ENCODE data around the gene PEA15.

Gene PEA15

DNA sequence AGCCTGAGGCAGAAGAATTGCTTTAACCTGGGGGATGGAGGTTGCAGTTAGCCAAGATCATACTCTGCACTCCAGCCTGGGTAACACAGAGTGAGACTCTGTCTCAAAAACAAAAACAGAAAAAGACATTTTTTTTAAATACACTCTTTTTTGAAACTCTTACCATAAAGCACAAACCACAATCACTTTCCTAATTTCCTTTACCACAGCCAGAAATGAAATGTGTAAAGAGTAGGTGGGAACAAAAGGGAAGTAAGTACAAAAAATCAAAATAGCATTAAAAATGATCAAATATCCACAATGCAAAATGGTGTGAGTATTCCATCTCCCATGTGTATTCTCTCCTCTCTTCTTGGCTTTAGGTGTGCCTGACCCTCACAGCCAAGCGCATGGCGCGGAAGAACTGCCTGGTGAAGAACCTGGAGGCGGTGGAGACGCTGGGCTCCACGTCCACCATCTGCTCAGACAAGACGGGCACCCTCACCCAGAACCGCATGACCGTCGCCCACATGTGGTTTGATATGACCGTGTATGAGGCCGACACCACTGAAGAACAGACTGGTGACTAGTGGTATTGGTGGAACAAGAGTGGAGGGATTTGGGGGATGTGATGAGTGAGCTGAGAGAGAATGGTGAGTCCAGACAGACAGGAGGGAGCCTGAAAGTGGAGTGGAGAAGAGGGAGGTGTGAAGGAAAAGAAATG, 38.9 kb upstream of the PEA15 start:
- H3K4me3 ChIP-seq (replicated peaks; ENCODE audit: insufficient read depth, low read length): no peak overlapping the region
- TF ChIP-seq POLR2AphosphoS5 (IDR thresholded peaks at IDR 0.05; ENCODE audit: low read depth): no peak
- TF ChIP-seq, protein P1, sequence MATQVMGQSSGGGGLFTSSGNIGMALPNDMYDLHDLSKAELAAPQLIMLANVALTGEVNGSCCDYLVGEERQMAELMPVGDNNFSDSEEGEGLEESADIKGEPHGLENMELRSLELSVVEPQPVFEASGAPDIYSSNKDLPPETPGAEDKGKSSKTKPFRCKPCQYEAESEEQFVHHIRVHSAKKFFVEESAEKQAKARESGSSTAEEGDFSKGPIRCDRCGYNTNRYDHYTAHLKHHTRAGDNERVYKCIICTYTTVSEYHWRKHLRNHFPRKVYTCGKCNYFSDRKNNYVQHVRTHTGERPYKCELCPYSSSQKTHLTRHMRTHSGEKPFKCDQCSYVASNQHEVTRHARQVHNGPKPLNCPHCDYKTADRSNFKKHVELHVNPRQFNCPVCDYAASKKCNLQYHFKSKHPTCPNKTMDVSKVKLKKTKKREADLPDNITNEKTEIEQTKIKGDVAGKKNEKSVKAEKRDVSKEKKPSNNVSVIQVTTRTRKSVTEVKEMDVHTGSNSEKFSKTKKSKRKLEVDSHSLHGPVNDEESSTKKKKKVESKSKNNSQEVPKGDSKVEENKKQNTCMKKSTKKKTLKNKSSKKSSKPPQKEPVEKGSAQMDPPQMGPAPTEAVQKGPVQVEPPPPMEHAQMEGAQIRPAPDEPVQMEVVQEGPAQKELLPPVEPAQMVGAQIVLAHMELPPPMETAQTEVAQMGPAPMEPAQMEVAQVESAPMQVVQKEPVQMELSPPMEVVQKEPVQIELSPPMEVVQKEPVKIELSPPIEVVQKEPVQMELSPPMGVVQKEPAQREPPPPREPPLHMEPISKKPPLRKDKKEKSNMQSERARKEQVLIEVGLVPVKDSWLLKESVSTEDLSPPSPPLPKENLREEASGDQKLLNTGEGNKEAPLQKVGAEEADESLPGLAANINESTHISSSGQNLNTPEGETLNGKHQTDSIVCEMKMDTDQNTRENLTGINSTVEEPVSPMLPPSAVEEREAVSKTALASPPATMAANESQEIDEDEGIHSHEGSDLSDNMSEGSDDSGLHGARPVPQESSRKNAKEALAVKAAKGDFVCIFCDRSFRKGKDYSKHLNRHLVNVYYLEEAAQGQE (IDR thresholded peaks at IDR 0.05; ENCODE audit: insufficient replicate concordance, low read depth): no peak
- no peak for TF ChIP-seq SPI1 (IDR thresholded peaks at IDR 0.05; ENCODE audit: borderline replicate concordance, low read depth)
- TF ChIP-seq GABPA (IDR thresholded peaks at IDR 0.05; ENCODE audit: low read depth): no peak
- TF ChIP-seq, protein P2, sequence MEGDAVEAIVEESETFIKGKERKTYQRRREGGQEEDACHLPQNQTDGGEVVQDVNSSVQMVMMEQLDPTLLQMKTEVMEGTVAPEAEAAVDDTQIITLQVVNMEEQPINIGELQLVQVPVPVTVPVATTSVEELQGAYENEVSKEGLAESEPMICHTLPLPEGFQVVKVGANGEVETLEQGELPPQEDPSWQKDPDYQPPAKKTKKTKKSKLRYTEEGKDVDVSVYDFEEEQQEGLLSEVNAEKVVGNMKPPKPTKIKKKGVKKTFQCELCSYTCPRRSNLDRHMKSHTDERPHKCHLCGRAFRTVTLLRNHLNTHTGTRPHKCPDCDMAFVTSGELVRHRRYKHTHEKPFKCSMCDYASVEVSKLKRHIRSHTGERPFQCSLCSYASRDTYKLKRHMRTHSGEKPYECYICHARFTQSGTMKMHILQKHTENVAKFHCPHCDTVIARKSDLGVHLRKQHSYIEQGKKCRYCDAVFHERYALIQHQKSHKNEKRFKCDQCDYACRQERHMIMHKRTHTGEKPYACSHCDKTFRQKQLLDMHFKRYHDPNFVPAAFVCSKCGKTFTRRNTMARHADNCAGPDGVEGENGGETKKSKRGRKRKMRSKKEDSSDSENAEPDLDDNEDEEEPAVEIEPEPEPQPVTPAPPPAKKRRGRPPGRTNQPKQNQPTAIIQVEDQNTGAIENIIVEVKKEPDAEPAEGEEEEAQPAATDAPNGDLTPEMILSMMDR (IDR thresholded peaks at IDR 0.05; ENCODE audit: insufficient read depth, low read length): no peak
- no peak overlapping the region for H3K27ac ChIP-seq (replicated peaks)

DNA sequence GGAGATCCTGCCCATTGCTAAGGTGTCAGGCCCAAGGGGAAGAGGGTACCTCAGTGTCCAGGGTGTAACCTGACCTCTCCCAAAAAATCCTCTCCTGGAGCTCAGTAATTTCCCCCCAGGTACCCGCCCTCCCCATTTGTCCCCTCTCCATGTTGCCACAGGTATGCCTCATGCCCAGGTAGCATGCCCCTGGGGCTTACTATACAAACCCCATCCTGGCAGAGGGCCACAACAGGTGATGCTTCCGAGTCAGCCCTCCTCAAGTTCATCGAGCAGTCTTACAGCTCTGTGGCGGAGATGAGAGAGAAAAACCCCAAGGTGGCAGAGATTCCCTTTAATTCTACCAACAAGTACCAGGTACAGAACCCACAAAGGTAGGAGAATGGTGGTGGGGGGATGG, 38.1 kb upstream of the PEA15 start:
- TF ChIP-seq SPI1 (IDR thresholded peaks at IDR 0.05; ENCODE audit: borderline replicate concordance, low read depth) (no peak), POLR2AphosphoS5 (IDR thresholded peaks at IDR 0.05; ENCODE audit: low read depth) (no peak), GABPA (IDR thresholded peaks at IDR 0.05; ENCODE audit: low read depth) (no peak)
- TF ChIP-seq, protein P1 (IDR thresholded peaks at IDR 0.05; ENCODE audit: insufficient replicate concordance, low read depth): no peak
- TF ChIP-seq, protein P2 (IDR thresholded peaks at IDR 0.05; ENCODE audit: insufficient read depth, low read length): no peak
- Histone ChIP-seq H3K27me3 (ENCODE audit: insufficient read depth, poor library complexity, severe bottlenecking) (no peaks in the 10 kb centered on the region), H3K4me3 (replicated peaks; ENCODE audit: insufficient read depth, low read length) (no peak overlapping the region), H3K27ac (replicated peaks) (no peak overlapping the region)
- no peak for DNase-seq (ENCODE audit: low read depth in 1 of 2, low spot score in 1 of 2)

More for the DNA sequence above, 38.9 kb upstream of the PEA15 start:
- H3K27me3 ChIP-seq (ENCODE audit: insufficient read depth, poor library complexity, severe bottlenecking): no peaks in the 10 kb centered on the region
- peak in 1 of 2 experiments; percentile 59 for DNase-seq (ENCODE audit: low read depth in 1 of 2, low spot score in 1 of 2)

DNA sequence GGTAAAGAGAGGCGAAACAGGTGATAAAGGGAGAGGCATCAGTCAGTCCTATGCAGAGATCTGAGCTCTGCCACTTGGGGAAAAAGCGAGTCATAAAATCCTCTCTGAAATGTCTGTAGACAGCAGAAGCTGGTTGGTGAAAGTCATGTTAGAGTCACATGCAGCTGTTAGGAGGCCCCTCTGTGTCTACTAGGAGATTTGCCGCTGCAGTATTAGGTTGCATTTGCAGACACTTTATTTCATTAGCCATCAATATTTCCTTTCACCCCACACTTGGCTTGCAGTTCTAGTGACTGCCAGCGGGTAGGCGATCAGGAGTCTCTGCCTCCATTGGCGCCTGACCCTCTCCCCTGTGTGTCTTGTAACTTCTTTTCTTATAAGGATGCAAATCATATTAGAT, 37.6 kb upstream of the PEA15 start:
- TF ChIP-seq, protein P1 (IDR thresholded peaks at IDR 0.05; ENCODE audit: insufficient replicate concordance, low read depth): no peak
- TF ChIP-seq GABPA (IDR thresholded peaks at IDR 0.05; ENCODE audit: low read depth) (no peak), SPI1 (IDR thresholded peaks at IDR 0.05; ENCODE audit: borderline replicate concordance, low read depth) (no peak)
- no peak overlapping the region for H3K27ac ChIP-seq (replicated peaks)
- no peak overlapping the region for H3K4me3 ChIP-seq (replicated peaks; ENCODE audit: insufficient read depth, low read length)
- H3K27me3 ChIP-seq (ENCODE audit: insufficient read depth, poor library complexity, severe bottlenecking): no peaks in the 10 kb centered on the region
- DNase-seq (ENCODE audit: low read depth in 1 of 2, low spot score in 1 of 2): no peak
